Measurements from ENCODE around the gene CENPO.

The CENPO gene

GRCh38 chr2:24774373-24774772 lies 18.9 kb upstream of the CENPO start:
- no peak overlapping the region for H3K14ac ChIP-seq (ENCODE audit: low read length in 2 of 2)
- no peak overlapping the region for H3K4me2 ChIP-seq (ENCODE audit: low read length, poor library complexity, severe bottlenecking)
- H2BK120ac ChIP-seq (ENCODE audit: low read depth, low read length), result no peak overlapping the region
- H4K8ac ChIP-seq (ENCODE audit: low read length), result no peak overlapping the region
- WGBS, result 87% methylated on average over 3 of the region's 3 CpGs
- no peaks in the 10 kb centered on the region for H3K27me3 ChIP-seq (ENCODE audit: control insufficient read depth in 1 of 2, insufficient read depth in 1 of 2, low read length in 2 of 2)
- H2BK12ac ChIP-seq (ENCODE audit: low read length in 2 of 2), result no peak overlapping the region
- no peak overlapping the region for H3K23ac ChIP-seq (ENCODE audit: low read length in 2 of 2)
- H3K4me3 ChIP-seq (ENCODE audit: insufficient read depth in 1 of 2, low read depth in 1 of 2, low read length in 2 of 2), result no peak overlapping the region
- no peak overlapping the region for H3K27ac ChIP-seq (ENCODE audit: low read length, poor library complexity, severe bottlenecking)
- H3K18ac ChIP-seq (ENCODE audit: low read depth in 1 of 2, low read length in 2 of 2), result no peak overlapping the region
- no peak overlapping the region for H2BK5ac ChIP-seq (ENCODE audit: low read depth, low read length, poor library complexity, severe bottlenecking)
- H3K36me3 ChIP-seq (ENCODE audit: control insufficient read depth in 1 of 2, insufficient read depth in 2 of 2, low read depth in 1 of 2, low read length in 2 of 2), result peaks cover 4 to 7% of the 10 kb centered on the region in 2 experiments
- H3K4me1 ChIP-seq (ENCODE audit: control insufficient read depth, insufficient read depth, low read depth, low read length), result no peaks in the 10 kb centered on the region
- no peaks in the 10 kb centered on the region for H3K9me3 ChIP-seq (ENCODE audit: control insufficient read depth, low read length)
- H3K9ac ChIP-seq (ENCODE audit: low read length), result no peak overlapping the region
- no peak for DNase-seq
- no peak overlapping the region for H3K4ac ChIP-seq (ENCODE audit: low read depth in 1 of 2, low read length in 2 of 2)
- no peaks in the 10 kb centered on the region for H3K79me1 ChIP-seq (replicated peaks; ENCODE audit: low read length, poor library complexity, severe bottlenecking)
- H2AFZ ChIP-seq (ENCODE audit: low read depth, low read length), result no peak overlapping the region
- H2AK5ac ChIP-seq (ENCODE audit: low read length, severe bottlenecking), result no peak overlapping the region
- no peak overlapping the region for H4K91ac ChIP-seq (ENCODE audit: low read length)
- no peak overlapping the region for H2BK15ac ChIP-seq (ENCODE audit: low read depth, poor library complexity, severe bottlenecking)

GRCh38 chr2:24779116-24779515 lies 14.1 kb upstream of the CENPO start:
- Histone ChIP-seq H3K79me1 (replicated peaks; ENCODE audit: low read length, poor library complexity, severe bottlenecking) (no peaks in the 10 kb centered on the region), H3K4me2 (ENCODE audit: low read length, poor library complexity, severe bottlenecking) (no peak overlapping the region), H3K4me1 (ENCODE audit: control insufficient read depth, insufficient read depth, low read depth, low read length) (no peaks in the 10 kb centered on the region), H2BK120ac (ENCODE audit: low read depth, low read length) (no peak overlapping the region), H4K91ac (ENCODE audit: low read length) (no peak overlapping the region), H2AFZ (ENCODE audit: low read depth, low read length) (no peak overlapping the region), H2BK12ac (ENCODE audit: low read length in 2 of 2) (no peak overlapping the region), H3K4ac (ENCODE audit: low read depth in 1 of 2, low read length in 2 of 2) (no peak overlapping the region), H3K4me3 (ENCODE audit: insufficient read depth in 1 of 2, low read depth in 1 of 2, low read length in 2 of 2) (no peak overlapping the region), H4K8ac (ENCODE audit: low read length) (no peak overlapping the region), H3K9me3 (ENCODE audit: control insufficient read depth, low read length) (no peaks in the 10 kb centered on the region), H3K9ac (ENCODE audit: low read length) (no peak overlapping the region), H2BK5ac (ENCODE audit: low read depth, low read length, poor library complexity, severe bottlenecking) (no peak overlapping the region), H2BK15ac (ENCODE audit: low read depth, poor library complexity, severe bottlenecking) (no peak overlapping the region), H3K27ac (ENCODE audit: low read length, poor library complexity, severe bottlenecking) (no peak overlapping the region), H3K27me3 (ENCODE audit: control insufficient read depth in 1 of 2, insufficient read depth in 1 of 2, low read length in 2 of 2) (no peaks in the 10 kb centered on the region), H3K14ac (ENCODE audit: low read length in 2 of 2) (no peak overlapping the region), H3K23ac (ENCODE audit: low read length in 2 of 2) (no peak overlapping the region), H3K36me3 (ENCODE audit: control insufficient read depth in 1 of 2, insufficient read depth in 2 of 2, low read depth in 1 of 2, low read length in 2 of 2) (no peaks in the 10 kb centered on the region), H2AK5ac (ENCODE audit: low read length, severe bottlenecking) (no peak overlapping the region), H3K18ac (ENCODE audit: low read depth in 1 of 2, low read length in 2 of 2) (no peak overlapping the region)
- no peak for DNase-seq
- whole genome bisulfite sequencing, result 96% methylated on average over 2 of the region's 2 CpGs

GRCh38 chr2:24783641-24784040 lies 9.6 kb upstream of the CENPO start:
- 90% methylated on average over 2 of the region's 3 CpGs for WGBS
- Histone ChIP-seq H3K18ac (ENCODE audit: low read depth in 1 of 2, low read length in 2 of 2) (no peak overlapping the region), H2AFZ (ENCODE audit: low read depth, low read length) (no peak overlapping the region), H3K4me3 (ENCODE audit: insufficient read depth in 1 of 2, low read depth in 1 of 2, low read length in 2 of 2) (no peak overlapping the region), H3K23ac (ENCODE audit: low read length in 2 of 2) (no peak overlapping the region), H2BK5ac (ENCODE audit: low read depth, low read length, poor library complexity, severe bottlenecking) (no peak overlapping the region), H3K4me2 (ENCODE audit: low read length, poor library complexity, severe bottlenecking) (no peak overlapping the region), H3K14ac (ENCODE audit: low read length in 2 of 2) (no peak overlapping the region), H2BK15ac (ENCODE audit: low read depth, poor library complexity, severe bottlenecking) (no peak overlapping the region), H3K4me1 (ENCODE audit: control insufficient read depth, insufficient read depth, low read depth, low read length) (no peaks in the 10 kb centered on the region), H4K8ac (ENCODE audit: low read length) (no peak overlapping the region), H3K4ac (ENCODE audit: low read depth in 1 of 2, low read length in 2 of 2) (no peak overlapping the region), H3K9ac (ENCODE audit: low read length) (no peak overlapping the region), H2BK12ac (ENCODE audit: low read length in 2 of 2) (no peak overlapping the region), H3K27me3 (ENCODE audit: control insufficient read depth in 1 of 2, insufficient read depth in 1 of 2, low read length in 2 of 2) (no peaks in the 10 kb centered on the region), H2BK120ac (ENCODE audit: low read depth, low read length) (no peak overlapping the region), H3K9me3 (ENCODE audit: control insufficient read depth, low read length) (peaks cover 4% of the 10 kb centered on the region), H3K79me1 (replicated peaks; ENCODE audit: low read length, poor library complexity, severe bottlenecking) (no peaks in the 10 kb centered on the region), H3K36me3 (ENCODE audit: control insufficient read depth in 1 of 2, insufficient read depth in 2 of 2, low read depth in 1 of 2, low read length in 2 of 2) (no peaks in the 10 kb centered on the region), H3K27ac (ENCODE audit: low read length, poor library complexity, severe bottlenecking) (no peak overlapping the region), H4K91ac (ENCODE audit: low read length) (no peak overlapping the region), H2AK5ac (ENCODE audit: low read length, severe bottlenecking) (no peak overlapping the region)
- no peak for DNase-seq

- H3K9me3 ChIP-seq (ENCODE audit: control insufficient read depth, low read length), result peaks cover 4% of the 10 kb centered on the region
- no peak overlapping the region for H4K91ac ChIP-seq (ENCODE audit: low read length)
- no peak overlapping the region for H3K27ac ChIP-seq (ENCODE audit: low read length, poor library complexity, severe bottlenecking)
- H3K79me1 ChIP-seq (replicated peaks; ENCODE audit: low read length, poor library complexity, severe bottlenecking), result no peaks in the 10 kb centered on the region
- no peak for DNase-seq
- peaks cover 11 to 18% of the 10 kb centered on the region in 2 experiments for H3K36me3 ChIP-seq (ENCODE audit: control insufficient read depth in 1 of 2, insufficient read depth in 2 of 2, low read depth in 1 of 2, low read length in 2 of 2)
- no peak overlapping the region for H2AFZ ChIP-seq (ENCODE audit: low read depth, low read length)
- 92% methylated on average over 6 of the region's 6 CpGs for WGBS
- no peak overlapping the region for H3K4me2 ChIP-seq (ENCODE audit: low read length, poor library complexity, severe bottlenecking)
- no peak overlapping the region for H2BK120ac ChIP-seq (ENCODE audit: low read depth, low read length)
- H3K23ac ChIP-seq (ENCODE audit: low read length in 2 of 2), result no peak overlapping the region
- H3K4me3 ChIP-seq (ENCODE audit: insufficient read depth in 1 of 2, low read depth in 1 of 2, low read length in 2 of 2), result no peak overlapping the region
- H3K4me1 ChIP-seq (ENCODE audit: control insufficient read depth, insufficient read depth, low read depth, low read length), result no peaks in the 10 kb centered on the region
- no peak overlapping the region for H2BK15ac ChIP-seq (ENCODE audit: low read depth, poor library complexity, severe bottlenecking)
- no peak overlapping the region for H3K18ac ChIP-seq (ENCODE audit: low read depth in 1 of 2, low read length in 2 of 2)
- H4K8ac ChIP-seq (ENCODE audit: low read length), result no peak overlapping the region
- no peak overlapping the region for H2BK12ac ChIP-seq (ENCODE audit: low read length in 2 of 2)
- no peaks in the 10 kb centered on the region for H3K27me3 ChIP-seq (ENCODE audit: control insufficient read depth in 1 of 2, insufficient read depth in 1 of 2, low read length in 2 of 2)
- H3K9ac ChIP-seq (ENCODE audit: low read length), result no peak overlapping the region
- no peak overlapping the region for H3K4ac ChIP-seq (ENCODE audit: low read depth in 1 of 2, low read length in 2 of 2)
- no peak overlapping the region for H2AK5ac ChIP-seq (ENCODE audit: low read length, severe bottlenecking)
- no peak overlapping the region for H3K14ac ChIP-seq (ENCODE audit: low read length in 2 of 2)
- H2BK5ac ChIP-seq (ENCODE audit: low read depth, low read length, poor library complexity, severe bottlenecking), result no peak overlapping the region
Observed at GRCh38 chr2:24785671-24786321, 7.4 kb upstream of the CENPO start.
